GM10266 (cell line): Measurements from ENCODE around the gene TTYH3.
"Not testable (repeated sequence)": the region's sequence is repeated elsewhere in the genome, so short reads cannot be mapped to it uniquely, and the experiment has no call there.

Source experiments
- DNase-seq: peaks from one replicate; pipeline ENCODE4 v3.0.0; 2012; ENCODE audit errors: extremely low spot score
- CTCF ChIP-seq: IDR thresholded peaks from 2 replicates; pipeline ENCODE4 v1.5.1; 2012; ENCODE audit warnings: mild to moderate bottlenecking, low read depth; ENCODE audit not compliant: control insufficient read depth, insufficient read depth; ENCODE audit errors: missing control alignments

TTYH3 gene

DNA sequence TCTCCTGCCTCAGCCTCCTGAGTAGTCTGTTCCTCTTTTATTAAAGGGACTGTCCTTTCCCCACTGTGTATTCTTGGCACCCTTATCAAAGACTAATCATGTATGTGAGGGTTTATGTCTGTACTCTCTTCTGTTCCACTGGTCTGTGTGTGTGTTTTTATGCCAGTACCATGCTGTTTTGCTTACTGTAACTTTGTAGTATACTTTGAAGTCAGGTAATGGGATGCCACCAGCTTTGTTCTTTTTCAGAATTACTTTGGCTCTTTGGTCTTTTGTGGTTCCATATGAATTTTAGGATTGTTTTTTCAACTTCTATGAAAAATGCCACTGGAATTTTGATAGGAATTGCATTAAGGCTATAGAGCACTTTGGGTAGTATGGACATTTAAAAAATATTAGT, 42.1 kb downstream of the TTYH3 start:
- TF ChIP-seq CTCF, result no peak
- no peak for DNase-seq

- no peak for DNase-seq
- TF ChIP-seq CTCF, result no peak
These were observed 43.5 kb downstream of the TTYH3 start for GRCh38 chr7:2675256-2675764.

GRCh38 chr7:2676576-2676975, 44.8 kb downstream of the TTYH3 start:
- not testable (repeated sequence) for DNase-seq

DNA sequence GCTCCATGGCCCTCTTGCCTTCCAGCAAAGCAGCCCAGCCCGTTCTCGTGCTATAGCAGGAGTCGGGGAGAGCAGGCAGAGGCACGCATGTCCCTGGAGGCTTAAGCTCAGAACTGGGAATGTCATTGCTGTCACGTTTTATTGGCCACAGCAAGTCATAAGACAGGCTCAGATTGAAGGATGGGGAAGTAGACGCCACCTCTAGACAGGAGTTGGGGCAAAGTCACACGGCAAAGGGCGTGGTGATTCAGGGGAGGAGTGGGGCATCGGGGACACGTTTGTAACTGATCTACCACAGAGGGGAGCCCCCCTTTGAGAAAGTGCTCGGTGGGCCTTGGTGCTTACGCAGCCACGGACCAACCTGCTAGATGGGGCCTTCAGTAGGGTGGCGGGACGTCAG, 46.7 kb downstream of the TTYH3 start:
- DNase-seq, result not testable (repeated sequence)

- DNase-seq, result not testable (repeated sequence)
These were observed 47.6 kb downstream of the TTYH3 start for GRCh38 chr7:2679135-2680127.

GRCh38 chr7:2680256-2680655, 48.5 kb downstream of the TTYH3 start:
- no peak for DNase-seq
- TF ChIP-seq CTCF, result no peak

DNA sequence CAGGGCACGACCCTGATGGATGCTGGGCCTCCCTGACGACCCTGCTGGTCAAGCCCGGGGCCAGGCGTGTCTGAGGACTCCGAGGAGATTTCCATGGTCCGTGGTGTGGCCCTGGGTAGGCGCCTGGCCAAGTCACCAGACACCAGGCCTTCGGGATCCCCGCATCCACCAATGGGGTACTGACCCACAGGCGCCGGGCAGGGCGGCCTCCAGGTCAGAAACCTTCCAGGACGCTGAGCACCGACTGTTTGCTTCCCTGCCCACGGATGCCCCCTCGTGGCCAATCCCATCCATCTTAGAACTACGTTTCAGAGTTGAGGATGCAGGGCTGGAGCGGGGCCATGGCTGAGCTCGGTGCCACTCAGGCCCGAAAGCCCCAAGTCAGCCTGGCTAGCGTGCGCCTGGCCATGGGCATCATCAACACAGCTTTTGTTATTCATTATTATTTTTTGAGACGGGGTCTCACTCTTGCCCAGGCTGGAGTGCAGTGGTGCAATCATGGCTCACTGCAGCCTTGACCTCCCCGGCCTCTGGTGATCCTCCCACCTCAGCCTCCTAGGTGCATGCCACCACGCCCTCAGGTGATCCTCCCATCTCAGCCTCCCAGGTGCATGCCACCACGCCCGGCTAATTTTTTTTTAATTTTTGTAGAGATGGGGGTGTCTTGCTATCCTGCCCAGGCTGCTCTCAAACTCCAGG, 49.2 kb downstream of the TTYH3 start:
- peak; percentile 87 for DNase-seq
- peak; percentile 82 for TF ChIP-seq CTCF

GRCh38 chr7:2681929-2682799, 50.4 kb downstream of the TTYH3 start:
- TF ChIP-seq CTCF, result no peak
- DNase-seq, result no peak
